HepG2 (cell line): ENCODE measurements around the gene DOK1. TPM values are rescaled to one million over a fixed set of nuclear protein-coding genes. Genes with fewer than 3 reads are reported as not detected.
A peak's percentile ranks its signal among the peaks of the same experiment; 100 is the strongest.

Experiments used
- HES4 ChIP-seq: sonication (generic); formaldehyde crosslinking; IDR thresholded peaks from 2 replicates; pipeline ENCODE4 v1.9.0; 2021; ENCODE audit warnings: mild to moderate bottlenecking, missing genetic modification reagents, borderline replicate concordance
- JUND ChIP-seq: sonication (generic); formaldehyde crosslinking; IDR thresholded peaks from 2 replicates; pipeline ENCODE4 v1.8.0; 2022; ENCODE audit warnings: mild to moderate bottlenecking, missing genetic modification reagents
- KLF15 ChIP-seq: sonication (generic); formaldehyde crosslinking; IDR thresholded peaks from 2 replicates; pipeline ENCODE4 v1.8.1; 2023; ENCODE audit warnings: borderline replicate concordance, mild to moderate bottlenecking, inconsistent platforms, missing genetic modification reagents, mixed read lengths
- MIXL1 ChIP-seq: IDR thresholded peaks from 2 replicates; pipeline ENCODE4 v1.6.1; 2016
- NKX3-1 ChIP-seq: sonication (generic); formaldehyde crosslinking; IDR thresholded peaks from 2 replicates; pipeline ENCODE4 v1.5.0; 2020; ENCODE audit warnings: missing genetic modification reagents
- PHF5A ChIP-seq: IDR thresholded peaks from one replicate; pipeline ENCODE4 v1.6.1; 2018; ENCODE audit warnings: low read depth, missing genetic modification reagents; ENCODE audit not compliant: unreplicated experiment
- RARG ChIP-seq: sonication (generic); formaldehyde crosslinking; IDR thresholded peaks from 2 replicates; pipeline ENCODE4 v1.4.0; 2020; ENCODE audit warnings: low read depth, mild to moderate bottlenecking, missing genetic modification reagents
- SMAD3 ChIP-seq: sonication (generic); formaldehyde crosslinking; IDR thresholded peaks from 2 replicates; pipeline ENCODE4 v1.4.0; 2020; ENCODE audit warnings: missing genetic modification reagents
- SP140L ChIP-seq: sonication (generic); formaldehyde crosslinking; IDR thresholded peaks from 2 replicates; pipeline ENCODE4 v1.4.0; 2020; ENCODE audit warnings: missing genetic modification reagents, borderline replicate concordance
- ZNF121 ChIP-seq: sonication (generic); formaldehyde crosslinking; IDR thresholded peaks from 2 replicates; pipeline ENCODE4 v1.5.0; 2020; ENCODE audit warnings: mild to moderate bottlenecking, missing genetic modification reagents
- ZNF570 ChIP-seq: sonication (generic); formaldehyde crosslinking; IDR thresholded peaks from 2 replicates; pipeline ENCODE4 v1.4.0; 2020; ENCODE audit warnings: mild to moderate bottlenecking, missing genetic modification reagents, borderline replicate concordance
- ZSCAN12 ChIP-seq: sonication (generic); formaldehyde crosslinking; IDR thresholded peaks from 2 replicates; pipeline ENCODE4 v1.9.0; 2021; ENCODE audit warnings: mild to moderate bottlenecking, missing genetic modification reagents
- polyA plus RNA-seq, 8 experiments: library from polyadenylated mRNA; depleted of rRNA in 3 of 8; stranded (reverse) in 7 of 8; unstranded in 1 of 8; fragments of >200 nt; fragmentation: Illumina TruSeq in 4 of 8; extraction: Trizol in 4 of 8; gene quantifications; 2 replicates each; pipeline versions ENCODE4 v1.2.1 to v1.2.3, GENCODE V29; 2011 to 2016; ENCODE audit warnings: low read depth in 4 of 8, missing spikeins in 1 of 8, mixed read lengths in 1 of 8; ENCODE audit not compliant: insufficient read depth in 1 of 8
- total RNA-seq, 5 experiments: library from RNA; depleted of rRNA; stranded (reverse); fragments of >200 nt; fragmentation: Illumina TruSeq; extraction: Trizol; gene quantifications; 2 replicates each; pipeline ENCODE4 v1.2.3, GENCODE V29; 2016; ENCODE audit warnings: low read depth in 1 of 5
- TF ChIP-seq, protein P1 (sequence below): IDR thresholded peaks from 2 replicates; pipeline ENCODE4 v1.6.1; 2016
- TF ChIP-seq, protein P2 (sequence below): sonication (generic); formaldehyde crosslinking; IDR thresholded peaks from 2 replicates; pipeline ENCODE4 v1.5.0; 2020; ENCODE audit warnings: missing genetic modification reagents
- TF ChIP-seq, protein P3 (sequence below): sonication (generic); formaldehyde crosslinking; IDR thresholded peaks from 2 replicates; pipeline ENCODE4 v1.4.0; 2020; ENCODE audit warnings: missing genetic modification reagents
- TF ChIP-seq, protein P4 (sequence below): sonication (generic); formaldehyde crosslinking; conservative IDR thresholded peaks from 2 replicates; pipeline ENCODE4 v1.8.0; 2022; ENCODE audit warnings: missing genetic modification reagents
- TF ChIP-seq, protein P5 (sequence below): sonication (generic); formaldehyde crosslinking; IDR thresholded peaks from 2 replicates; pipeline ENCODE4 v1.4.0; 2020; ENCODE audit warnings: missing genetic modification reagents
- TF ChIP-seq, protein P6 (sequence below): fragments of 450-650 bp; IDR thresholded peaks from 2 replicates; pipeline ENCODE4 v1.6.1; 2017
- TF ChIP-seq, protein P7 (sequence below): sonication (generic); formaldehyde crosslinking; IDR thresholded peaks from 2 replicates; pipeline ENCODE4 v1.8.0; 2022; ENCODE audit warnings: low read depth, missing genetic modification reagents

The DOK1 gene
- total and polyA plus RNA-seq, 2 of the 13 experiments (the other 11 are each of a cell fraction or from before 2014, with no cell fraction given) = 0.53 to 0.74 TPM

DNA sequence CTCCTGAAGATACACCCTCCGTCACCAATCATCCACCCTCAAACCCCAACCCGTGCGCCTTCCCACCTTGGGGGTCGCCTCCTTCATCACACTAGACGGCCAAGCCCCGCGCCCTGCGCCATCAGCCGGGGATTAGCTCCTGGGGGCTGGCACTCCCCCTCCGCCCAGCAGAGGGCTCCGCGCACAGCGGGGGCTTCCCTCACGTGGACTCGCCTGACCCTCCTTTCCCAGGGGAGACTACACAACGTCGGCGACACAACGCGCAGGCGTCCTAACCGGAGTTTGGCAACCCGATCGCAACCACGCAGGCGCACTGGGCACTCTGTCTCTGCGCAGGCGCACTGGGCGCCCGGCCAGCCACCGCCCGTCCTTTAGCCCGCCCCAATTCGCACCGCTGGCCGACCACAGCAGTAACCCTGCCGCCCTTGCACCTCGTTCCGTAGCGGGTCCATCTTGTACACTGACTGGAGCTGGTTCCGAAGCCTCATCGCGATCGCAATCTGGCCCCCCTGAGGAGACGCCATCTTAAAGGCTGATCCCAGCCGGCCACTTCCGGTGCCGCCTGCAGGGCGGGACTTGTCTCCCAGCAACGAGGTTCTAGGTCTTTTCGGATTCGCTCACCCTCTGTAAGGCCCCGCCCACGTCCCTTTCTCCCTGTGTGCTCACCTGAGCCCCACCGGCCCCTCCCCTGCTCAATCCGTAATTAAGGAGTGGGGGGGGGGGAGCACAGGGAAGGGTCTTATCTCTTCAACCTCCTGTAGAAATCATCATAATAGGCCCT is 47.2 kb upstream of the DOK1 start, which contains the start of gene PCGF1 (continued):
- TF ChIP-seq NKX3-1 (CRISPR knock-in tag) = no peak
- no peak for TF ChIP-seq ZSCAN12 (CRISPR knock-in tag)
- peak; percentile 9 for TF ChIP-seq JUND (CRISPR knock-in tag)
- TF ChIP-seq, protein P1, sequence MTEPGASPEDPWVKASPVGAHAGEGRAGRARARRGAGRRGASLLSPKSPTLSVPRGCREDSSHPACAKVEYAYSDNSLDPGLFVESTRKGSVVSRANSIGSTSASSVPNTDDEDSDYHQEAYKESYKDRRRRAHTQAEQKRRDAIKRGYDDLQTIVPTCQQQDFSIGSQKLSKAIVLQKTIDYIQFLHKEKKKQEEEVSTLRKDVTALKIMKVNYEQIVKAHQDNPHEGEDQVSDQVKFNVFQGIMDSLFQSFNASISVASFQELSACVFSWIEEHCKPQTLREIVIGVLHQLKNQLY (CRISPR knock-in tag) = peak; percentile 61
- TF ChIP-seq, protein P2, sequence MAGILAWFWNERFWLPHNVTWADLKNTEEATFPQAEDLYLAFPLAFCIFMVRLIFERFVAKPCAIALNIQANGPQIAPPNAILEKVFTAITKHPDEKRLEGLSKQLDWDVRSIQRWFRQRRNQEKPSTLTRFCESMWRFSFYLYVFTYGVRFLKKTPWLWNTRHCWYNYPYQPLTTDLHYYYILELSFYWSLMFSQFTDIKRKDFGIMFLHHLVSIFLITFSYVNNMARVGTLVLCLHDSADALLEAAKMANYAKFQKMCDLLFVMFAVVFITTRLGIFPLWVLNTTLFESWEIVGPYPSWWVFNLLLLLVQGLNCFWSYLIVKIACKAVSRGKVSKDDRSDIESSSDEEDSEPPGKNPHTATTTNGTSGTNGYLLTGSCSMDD (CRISPR knock-in tag) = no peak; the same call in 1 of the 2 replicates
- TF ChIP-seq, protein P3, sequence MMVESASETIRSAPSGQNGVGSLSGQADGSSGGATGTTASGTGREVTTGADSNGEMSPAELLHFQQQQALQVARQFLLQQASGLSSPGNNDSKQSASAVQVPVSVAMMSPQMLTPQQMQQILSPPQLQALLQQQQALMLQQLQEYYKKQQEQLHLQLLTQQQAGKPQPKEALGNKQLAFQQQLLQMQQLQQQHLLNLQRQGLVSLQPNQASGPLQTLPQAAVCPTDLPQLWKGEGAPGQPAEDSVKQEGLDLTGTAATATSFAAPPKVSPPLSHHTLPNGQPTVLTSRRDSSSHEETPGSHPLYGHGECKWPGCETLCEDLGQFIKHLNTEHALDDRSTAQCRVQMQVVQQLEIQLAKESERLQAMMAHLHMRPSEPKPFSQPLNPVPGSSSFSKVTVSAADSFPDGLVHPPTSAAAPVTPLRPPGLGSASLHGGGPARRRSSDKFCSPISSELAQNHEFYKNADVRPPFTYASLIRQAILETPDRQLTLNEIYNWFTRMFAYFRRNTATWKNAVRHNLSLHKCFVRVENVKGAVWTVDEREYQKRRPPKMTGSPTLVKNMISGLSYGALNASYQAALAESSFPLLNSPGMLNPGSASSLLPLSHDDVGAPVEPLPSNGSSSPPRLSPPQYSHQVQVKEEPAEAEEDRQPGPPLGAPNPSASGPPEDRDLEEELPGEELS (CRISPR knock-in tag) = peak; percentile 78
- 0 out of 2 replicates have a peak, but pooled peaks have one; percentile 24 for TF ChIP-seq ZNF121
- TF ChIP-seq, protein P4, sequence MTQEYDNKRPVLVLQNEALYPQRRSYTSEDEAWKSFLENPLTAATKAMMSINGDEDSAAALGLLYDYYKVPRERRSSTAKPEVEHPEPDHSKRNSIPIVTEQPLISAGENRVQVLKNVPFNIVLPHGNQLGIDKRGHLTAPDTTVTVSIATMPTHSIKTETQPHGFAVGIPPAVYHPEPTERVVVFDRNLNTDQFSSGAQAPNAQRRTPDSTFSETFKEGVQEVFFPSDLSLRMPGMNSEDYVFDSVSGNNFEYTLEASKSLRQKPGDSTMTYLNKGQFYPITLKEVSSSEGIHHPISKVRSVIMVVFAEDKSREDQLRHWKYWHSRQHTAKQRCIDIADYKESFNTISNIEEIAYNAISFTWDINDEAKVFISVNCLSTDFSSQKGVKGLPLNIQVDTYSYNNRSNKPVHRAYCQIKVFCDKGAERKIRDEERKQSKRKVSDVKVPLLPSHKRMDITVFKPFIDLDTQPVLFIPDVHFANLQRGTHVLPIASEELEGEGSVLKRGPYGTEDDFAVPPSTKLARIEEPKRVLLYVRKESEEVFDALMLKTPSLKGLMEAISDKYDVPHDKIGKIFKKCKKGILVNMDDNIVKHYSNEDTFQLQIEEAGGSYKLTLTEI (CRISPR knock-in tag) = no peak
- TF ChIP-seq PHF5A (CRISPR knock-in tag) = peak; percentile 25
- TF ChIP-seq SP140L (CRISPR knock-in tag) = no peak
- no peak for TF ChIP-seq ZNF570 (CRISPR knock-in tag)
- peak; percentile 87 for TF ChIP-seq KLF15 (CRISPR knock-in tag)
- peak; percentile 88; the same call in 1 of the 2 replicates for TF ChIP-seq HES4
- TF ChIP-seq SMAD3 = 0 out of 2 replicates have a peak, but pooled peaks have one; percentile 15
- TF ChIP-seq, protein P5, sequence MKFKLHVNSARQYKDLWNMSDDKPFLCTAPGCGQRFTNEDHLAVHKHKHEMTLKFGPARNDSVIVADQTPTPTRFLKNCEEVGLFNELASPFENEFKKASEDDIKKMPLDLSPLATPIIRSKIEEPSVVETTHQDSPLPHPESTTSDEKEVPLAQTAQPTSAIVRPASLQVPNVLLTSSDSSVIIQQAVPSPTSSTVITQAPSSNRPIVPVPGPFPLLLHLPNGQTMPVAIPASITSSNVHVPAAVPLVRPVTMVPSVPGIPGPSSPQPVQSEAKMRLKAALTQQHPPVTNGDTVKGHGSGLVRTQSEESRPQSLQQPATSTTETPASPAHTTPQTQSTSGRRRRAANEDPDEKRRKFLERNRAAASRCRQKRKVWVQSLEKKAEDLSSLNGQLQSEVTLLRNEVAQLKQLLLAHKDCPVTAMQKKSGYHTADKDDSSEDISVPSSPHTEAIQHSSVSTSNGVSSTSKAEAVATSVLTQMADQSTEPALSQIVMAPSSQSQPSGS (CRISPR knock-in tag) = peak; percentile 79
- TF ChIP-seq, protein P6, sequence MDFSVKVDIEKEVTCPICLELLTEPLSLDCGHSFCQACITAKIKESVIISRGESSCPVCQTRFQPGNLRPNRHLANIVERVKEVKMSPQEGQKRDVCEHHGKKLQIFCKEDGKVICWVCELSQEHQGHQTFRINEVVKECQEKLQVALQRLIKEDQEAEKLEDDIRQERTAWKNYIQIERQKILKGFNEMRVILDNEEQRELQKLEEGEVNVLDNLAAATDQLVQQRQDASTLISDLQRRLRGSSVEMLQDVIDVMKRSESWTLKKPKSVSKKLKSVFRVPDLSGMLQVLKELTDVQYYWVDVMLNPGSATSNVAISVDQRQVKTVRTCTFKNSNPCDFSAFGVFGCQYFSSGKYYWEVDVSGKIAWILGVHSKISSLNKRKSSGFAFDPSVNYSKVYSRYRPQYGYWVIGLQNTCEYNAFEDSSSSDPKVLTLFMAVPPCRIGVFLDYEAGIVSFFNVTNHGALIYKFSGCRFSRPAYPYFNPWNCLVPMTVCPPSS = no peak
- TF ChIP-seq, protein P7, sequence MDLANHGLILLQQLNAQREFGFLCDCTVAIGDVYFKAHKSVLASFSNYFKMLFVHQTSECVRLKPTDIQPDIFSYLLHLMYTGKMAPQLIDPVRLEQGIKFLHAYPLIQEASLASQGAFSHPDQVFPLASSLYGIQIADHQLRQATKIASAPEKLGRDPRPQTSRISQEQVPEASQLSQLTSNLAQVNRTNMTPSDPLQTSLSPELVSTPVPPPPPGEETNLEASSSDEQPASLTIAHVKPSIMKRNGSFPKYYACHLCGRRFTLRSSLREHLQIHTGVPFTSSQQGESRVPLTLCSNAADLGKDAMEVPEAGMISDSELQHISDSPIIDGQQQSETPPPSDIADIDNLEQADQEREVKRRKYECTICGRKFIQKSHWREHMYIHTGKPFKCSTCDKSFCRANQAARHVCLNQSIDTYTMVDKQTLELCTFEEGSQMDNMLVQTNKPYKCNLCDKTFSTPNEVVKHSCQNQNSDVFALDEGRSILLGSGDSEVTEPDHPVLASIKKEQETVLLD (CRISPR knock-in tag) = no peak
- no peak for TF ChIP-seq RARG (CRISPR knock-in tag)
- peak; percentile 81 for TF ChIP-seq MIXL1 (CRISPR knock-in tag)
